Liver (tissue), 3 donors: ENCODE measurements around the gene B3GAT1.

ENCODE experiments used
- ATF3 ChIP-seq: IDR thresholded peaks from 2 replicates; pipeline ENCODE4 v1.6.1; 2016; ENCODE audit warnings: antibody characterized with exemption
- CTCF ChIP-seq: fragments of 150-350 bp; IDR thresholded peaks from 2 replicates; pipeline ENCODE4 v1.5.1; 2017; ENCODE audit warnings: improper control_type of control experiment, low read depth, low read length; ENCODE audit not compliant: missing input control
- REST ChIP-seq: IDR thresholded peaks from 2 replicates; pipeline ENCODE4 v1.6.1; 2016; ENCODE audit warnings: antibody characterized with exemption, mild to moderate bottlenecking
- TAF1 ChIP-seq: conservative IDR thresholded peaks from 2 replicates; pipeline ENCODE4 v1.6.1; 2016; ENCODE audit warnings: antibody characterized with exemption, mild to moderate bottlenecking
- YY1 ChIP-seq: IDR thresholded peaks from 2 replicates; pipeline ENCODE4 v1.6.1; 2016; ENCODE audit warnings: antibody characterized with exemption, mild to moderate bottlenecking
- ZBTB33 ChIP-seq: IDR thresholded peaks from 2 replicates; pipeline ENCODE4 v1.6.1; 2016; ENCODE audit warnings: antibody characterized with exemption
- donor health status: healthy.
- donor health status: healthy.

GRCh38 chr11:134440851-134441250 lies 28.8 kb upstream of the B3GAT1 start:
- TF ChIP-seq CTCF (no peak), YY1 (no peak), ATF3 (no peak), ZBTB33 (no peak), REST (no peak), TAF1 (no peak)
